PC-3 (cell line): ENCODE data around the gene ACTR1A.

Experiments
- EZH2 ChIP-seq: fragments of 300-600 bp; sonication (generic); IDR thresholded peaks from one replicate; pipeline ENCODE4 v1.6.1; 2017; ENCODE audit warnings: antibody characterized with exemption, mild to moderate bottlenecking, low read length; ENCODE audit not compliant: unreplicated experiment
- EZH2phosphoT487 ChIP-seq: fragments of 300-600 bp; sonication (generic); IDR thresholded peaks from 2 replicates; pipeline ENCODE4 v1.6.1; 2018; ENCODE audit warnings: mild to moderate bottlenecking, antibody characterized with exemption, low read length, borderline replicate concordance
- TF ChIP-seq, protein P1 (sequence below): fragments of 300-600 bp; sonication (generic); conservative IDR thresholded peaks from 2 replicates; pipeline ENCODE4 v1.5.1; 2017; ENCODE audit warnings: antibody characterized with exemption, low read depth, mild to moderate bottlenecking, low read length

DNA sequence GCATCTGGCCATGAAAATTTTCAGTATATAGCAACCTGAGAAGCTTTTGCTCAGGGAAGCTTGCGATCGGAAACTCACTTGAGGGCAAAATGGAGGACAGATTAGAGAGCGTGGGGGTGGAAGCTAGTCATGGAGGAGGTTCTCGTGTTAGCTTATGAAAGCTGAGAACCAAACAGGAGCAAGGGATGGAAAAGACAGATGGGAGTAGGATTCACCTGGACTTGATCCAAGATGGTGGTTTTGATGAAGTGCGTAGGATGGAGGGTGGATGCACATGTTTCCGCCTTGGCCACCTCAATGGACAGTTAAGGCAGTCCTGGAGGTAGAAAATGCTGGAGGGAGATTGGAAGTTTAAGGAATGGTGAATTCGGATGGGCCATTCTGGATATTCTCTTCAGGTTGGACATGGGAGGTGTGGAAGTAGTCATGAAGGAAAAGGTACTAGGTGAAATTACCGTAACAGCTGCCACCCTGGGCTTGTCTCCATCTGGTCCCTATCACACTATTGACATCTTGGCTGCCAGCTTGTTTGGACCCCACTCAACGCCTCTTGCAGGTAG lies 44.8 kb downstream of the ACTR1A start:
- TF ChIP-seq, protein P1, sequence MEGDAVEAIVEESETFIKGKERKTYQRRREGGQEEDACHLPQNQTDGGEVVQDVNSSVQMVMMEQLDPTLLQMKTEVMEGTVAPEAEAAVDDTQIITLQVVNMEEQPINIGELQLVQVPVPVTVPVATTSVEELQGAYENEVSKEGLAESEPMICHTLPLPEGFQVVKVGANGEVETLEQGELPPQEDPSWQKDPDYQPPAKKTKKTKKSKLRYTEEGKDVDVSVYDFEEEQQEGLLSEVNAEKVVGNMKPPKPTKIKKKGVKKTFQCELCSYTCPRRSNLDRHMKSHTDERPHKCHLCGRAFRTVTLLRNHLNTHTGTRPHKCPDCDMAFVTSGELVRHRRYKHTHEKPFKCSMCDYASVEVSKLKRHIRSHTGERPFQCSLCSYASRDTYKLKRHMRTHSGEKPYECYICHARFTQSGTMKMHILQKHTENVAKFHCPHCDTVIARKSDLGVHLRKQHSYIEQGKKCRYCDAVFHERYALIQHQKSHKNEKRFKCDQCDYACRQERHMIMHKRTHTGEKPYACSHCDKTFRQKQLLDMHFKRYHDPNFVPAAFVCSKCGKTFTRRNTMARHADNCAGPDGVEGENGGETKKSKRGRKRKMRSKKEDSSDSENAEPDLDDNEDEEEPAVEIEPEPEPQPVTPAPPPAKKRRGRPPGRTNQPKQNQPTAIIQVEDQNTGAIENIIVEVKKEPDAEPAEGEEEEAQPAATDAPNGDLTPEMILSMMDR = no peak
- no peak for TF ChIP-seq EZH2
- no peak for TF ChIP-seq EZH2phosphoT487
